Measurements from ENCODE around the gene CHD8. TPM values are rescaled to one million over a fixed set of nuclear protein-coding genes. Genes with fewer than 3 reads are reported as not detected.
"Not testable (repeated sequence)": the region's sequence is repeated elsewhere in the genome, so short reads cannot be mapped to it uniquely, and the experiment has no call there.

CHD8 gene
- total RNA-seq, 2 experiments from 2014 or later: 73.9 to 75.5 TPM

DNA sequence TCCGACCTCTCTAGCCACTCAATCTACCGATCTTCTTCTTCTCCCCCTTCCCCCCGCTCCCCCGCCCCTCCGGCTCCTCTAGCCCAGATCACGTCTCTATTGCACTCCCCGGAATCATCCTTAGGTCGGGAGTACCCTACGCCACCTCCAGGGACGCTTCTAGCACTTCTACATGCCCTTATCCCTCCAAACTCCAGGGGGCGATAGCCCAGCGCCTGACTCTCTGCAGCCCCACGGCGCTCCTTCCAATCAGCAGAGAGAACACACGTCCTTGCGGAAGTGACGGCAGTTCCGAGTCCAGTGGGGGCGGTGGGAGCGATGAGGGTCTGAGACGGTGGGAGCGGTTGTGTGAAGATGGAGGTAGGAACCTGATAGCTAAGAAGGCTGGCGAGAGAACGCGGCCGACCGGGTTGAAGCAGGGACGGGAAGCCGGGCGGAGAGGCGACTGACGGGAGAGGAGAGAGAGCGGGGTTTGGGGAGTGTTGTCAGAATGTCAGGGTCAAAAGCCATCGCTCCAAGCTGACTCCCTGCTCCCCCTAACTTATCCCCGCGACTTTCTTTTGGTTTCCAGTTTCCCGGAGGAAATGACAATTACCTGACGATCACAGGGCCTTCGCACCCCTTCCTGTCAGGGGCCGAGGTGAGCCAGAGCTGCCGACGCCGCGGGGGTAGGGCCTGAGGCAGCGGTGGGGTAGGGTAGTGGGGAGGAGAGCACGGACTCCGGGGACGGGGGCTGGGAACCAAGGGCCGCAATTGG is 21.2 kb upstream of the CHD8 start, which contains the start of the genes RAB2B and TOX4:
Gene RAB2B, minus strand, starts transcription at position 35 of the 757 bp plus-strand sequence. CDS start 87 bp downstream, outside the sequence.
Gene TOX4, plus strand, starts transcription at position 271 of the 757 bp plus-strand sequence. Its CDS starts 84 bp downstream, at position 355.
- H3K27me3 Mint-ChIP-seq (ENCODE audit: low read depth): no peaks in the 10 kb centered on the region
- intact Hi-C loops (cut with micrococcal nuclease): loop anchor here (1.0 kb wide), 10 partner anchors 21 to 488 kb away; partner anchors contain the start of genes CHD8, HNRNPC, METTL17 and METTL3
- CTCF ChIA-PET: interaction anchor here (0.5 to 4.0 kb wide), 21 partner anchors 10 to 373 kb away, joined by 3 to 21 read pairs (median 4); partner anchors contain the start of genes CHD8 and METTL3
- H3K36me3 Mint-ChIP-seq (ENCODE audit: low read depth): peaks cover 5% of the 10 kb centered on the region
- peaks cover 31% of the 10 kb centered on the region for H3K4me1 Mint-ChIP-seq (ENCODE audit: low read depth)
- peak; percentile 97 for DNase-seq
- H3K27ac Mint-ChIP-seq: peak within 1 kb of the TSS; percentile 98
- H3K4me3 Mint-ChIP-seq: peak within 1 kb of the TSS; percentile 100
- no peaks in the 10 kb centered on the region for H3K9me3 Mint-ChIP-seq

DNA sequence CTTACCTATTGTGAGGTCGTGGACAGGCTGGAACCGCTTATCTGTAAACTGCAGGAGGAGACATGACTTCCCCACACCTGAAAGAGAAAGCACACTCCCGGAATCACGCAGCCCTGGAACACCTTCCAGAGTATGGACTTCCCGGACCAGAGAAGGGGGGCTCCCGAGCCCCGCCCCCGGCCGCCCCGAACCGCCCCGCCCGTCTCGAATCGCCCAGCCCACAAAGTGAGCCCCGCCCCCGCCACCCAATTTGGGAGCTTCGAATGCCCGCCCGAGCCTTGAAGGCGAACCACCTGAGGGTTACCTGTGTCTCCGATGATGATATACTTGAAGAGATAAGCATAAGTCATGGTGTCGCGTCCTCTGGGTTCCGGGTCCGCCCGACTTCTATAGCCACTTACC is 20.6 kb upstream of the CHD8 start:
- Mint-ChIP-seq H3K9me3 (no peaks in the 10 kb centered on the region), H3K4me3 (peak overlapping the region; percentile 100), H3K4me1 (ENCODE audit: low read depth) (peaks cover 31% of the 10 kb centered on the region), H3K27me3 (ENCODE audit: low read depth) (no peaks in the 10 kb centered on the region), H3K36me3 (ENCODE audit: low read depth) (peaks cover 5% of the 10 kb centered on the region), H3K27ac (peak overlapping the region; percentile 98)
- intact Hi-C loops (cut with micrococcal nuclease): loop anchor here (1.0 kb wide), 1 partner anchor 487 kb away; the partner anchor contains the start of gene METTL17
- no peak for DNase-seq
- CTCF ChIA-PET: interaction anchor here (0.5 to 4.0 kb wide), 14 partner anchors 10 to 267 kb away, joined by 3 to 21 read pairs (median 4); partner anchors contain the start of genes CHD8 and METTL3

DNA sequence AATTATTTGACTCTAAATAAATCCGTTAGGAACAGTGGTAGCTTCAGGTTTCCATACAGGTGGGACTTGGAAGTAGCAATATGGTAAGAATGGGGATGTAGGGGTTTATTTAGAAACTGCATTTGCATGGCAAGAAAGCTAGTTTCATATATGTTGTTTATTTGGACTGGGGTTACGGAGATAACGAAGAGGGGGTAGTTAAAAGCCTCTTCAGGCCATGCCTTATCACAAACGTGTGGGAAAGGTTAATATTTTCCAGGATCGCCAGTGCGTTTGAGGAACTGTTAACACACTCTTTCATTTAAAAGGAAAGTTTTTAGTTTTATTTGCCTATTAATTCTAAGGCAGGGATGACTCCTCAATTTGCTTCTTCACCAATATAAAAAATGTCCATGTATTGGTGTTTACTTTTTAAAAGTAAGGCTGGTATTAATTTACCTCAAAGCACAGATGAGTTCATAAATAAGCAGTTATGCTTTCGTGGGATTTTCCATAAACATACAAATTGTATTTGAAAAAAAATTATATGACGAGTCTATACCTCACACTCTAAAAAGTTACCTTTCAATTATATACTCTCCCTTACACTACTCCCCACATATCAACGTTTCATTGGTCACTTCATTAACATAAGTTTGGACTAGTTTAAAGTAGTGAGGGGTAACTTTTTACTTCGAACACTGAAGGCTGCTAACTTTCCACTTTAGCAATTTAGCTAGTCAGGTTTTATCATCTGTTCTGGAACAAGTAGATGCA is 20.0 kb upstream of the CHD8 start:
- peaks cover 5% of the 10 kb centered on the region for H3K36me3 Mint-ChIP-seq (ENCODE audit: low read depth)
- peak overlapping the region; percentile 100 for H3K4me3 Mint-ChIP-seq
- no peaks in the 10 kb centered on the region for H3K9me3 Mint-ChIP-seq
- no peak for DNase-seq
- no peaks in the 10 kb centered on the region for H3K27me3 Mint-ChIP-seq (ENCODE audit: low read depth)
- intact Hi-C loops (cut with micrococcal nuclease): loop anchor here (1.0 kb wide), 1 partner anchor 487 kb away; the partner anchor contains the start of gene METTL17
- H3K4me1 Mint-ChIP-seq (ENCODE audit: low read depth): peaks cover 29% of the 10 kb centered on the region
- CTCF ChIA-PET: interaction anchor here (0.6 to 4.0 kb wide), 11 partner anchors 9 to 93 kb away, joined by 3 to 21 read pairs (median 5); partner anchors contain the start of genes CHD8 and METTL3
- H3K27ac Mint-ChIP-seq: peak overlapping the region; percentile 98

DNA sequence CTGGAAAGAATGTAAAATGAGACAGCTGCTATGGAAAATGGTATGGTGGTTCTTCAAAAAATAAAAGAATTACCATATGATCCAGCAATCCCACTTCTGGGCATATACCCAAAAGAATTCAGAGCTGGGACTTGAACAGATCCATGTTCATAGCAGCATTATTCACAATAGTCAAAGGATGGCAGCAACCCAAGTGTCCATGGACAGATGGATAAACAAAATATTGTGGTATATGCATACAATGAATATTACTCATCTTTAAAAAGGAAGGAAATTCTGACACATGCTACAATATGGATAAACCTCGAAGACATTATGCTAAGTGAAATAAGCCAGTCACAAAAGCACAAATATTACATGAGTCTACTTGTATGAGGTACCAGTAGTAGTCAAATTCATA is 11.7 kb upstream of the CHD8 start:
- no peaks in the 10 kb centered on the region for H3K9me3 Mint-ChIP-seq
- H3K4me3 Mint-ChIP-seq: no peak overlapping the region
- CTCF ChIA-PET: interaction anchor here (1.9 kb wide), 1 partner anchor 9 kb away, joined by 5 read pairs; the partner anchor contains the start of genes RAB2B and TOX4
- H3K27ac Mint-ChIP-seq: no peak overlapping the region
- intact Hi-C loops (cut with micrococcal nuclease): no loop called here
- H3K27me3 Mint-ChIP-seq (ENCODE audit: low read depth): no peaks in the 10 kb centered on the region
- H3K36me3 Mint-ChIP-seq (ENCODE audit: low read depth): peaks cover 8% of the 10 kb centered on the region
- peaks cover 2% of the 10 kb centered on the region for H3K4me1 Mint-ChIP-seq (ENCODE audit: low read depth)
- no peak for DNase-seq

DNA sequence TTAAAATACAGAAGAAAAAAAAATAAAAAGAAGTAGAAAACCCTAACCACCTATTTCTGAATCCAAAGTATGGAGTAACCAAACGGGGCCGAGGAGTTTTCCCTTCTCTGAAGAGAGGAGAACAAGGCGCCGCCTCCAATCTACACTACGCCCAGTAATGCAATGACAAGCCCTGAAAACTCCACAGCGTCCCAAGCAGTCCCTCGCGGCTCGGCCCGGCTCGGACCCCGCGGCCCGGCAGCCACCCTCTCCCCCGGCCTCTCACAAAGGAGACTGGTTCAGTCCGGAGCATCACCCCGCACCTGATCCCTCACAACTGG is 371 bp downstream of the CHD8 start:
- no peaks in the 10 kb centered on the region for H3K27me3 Mint-ChIP-seq (ENCODE audit: low read depth)

DNA sequence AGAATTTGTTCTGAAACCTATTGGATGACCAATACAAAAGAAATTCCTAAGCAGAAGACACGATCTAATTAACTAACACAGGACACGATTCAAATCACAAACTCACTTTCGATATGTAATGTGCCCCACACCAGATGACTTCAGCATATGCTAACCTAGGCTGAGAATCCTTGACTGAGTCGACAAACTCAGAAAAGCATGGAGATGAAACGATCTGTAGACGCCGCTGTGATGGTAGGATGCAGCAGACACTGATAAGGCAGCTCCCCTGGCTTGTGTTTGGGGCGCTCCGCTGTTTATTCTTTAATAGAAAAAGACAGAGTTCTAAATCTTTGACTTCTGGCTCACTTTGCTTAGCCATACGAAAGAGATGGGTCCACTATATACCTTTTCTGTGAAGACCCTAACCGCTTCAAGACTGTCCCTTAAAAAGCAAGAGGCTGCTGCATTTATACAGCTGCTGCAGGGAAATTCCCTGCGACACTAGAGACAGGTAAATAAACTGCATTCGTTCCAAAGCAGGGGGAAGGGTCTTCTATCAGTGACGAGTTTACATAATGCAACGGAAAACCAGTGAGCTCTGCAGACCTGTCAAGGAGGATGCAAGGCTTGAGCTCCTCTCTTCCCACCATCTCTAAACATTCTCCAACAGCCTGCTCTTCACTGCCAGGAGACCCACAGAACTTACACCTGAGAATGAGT is 929 bp downstream of the CHD8 start:
- Mint-ChIP-seq H3K27ac (peak overlapping the region; percentile 98), H3K36me3 (ENCODE audit: low read depth) (peaks cover 14% of the 10 kb centered on the region), H3K4me3 (peak overlapping the region; percentile 91), H3K9me3 (no peaks in the 10 kb centered on the region), H3K27me3 (ENCODE audit: low read depth) (no peaks in the 10 kb centered on the region), H3K4me1 (ENCODE audit: low read depth) (peaks cover 47% of the 10 kb centered on the region)
- CTCF ChIA-PET: interaction anchor here (0.6 to 4.1 kb wide), 11 partner anchors 11 to 102 kb away, joined by 3 to 16 read pairs (median 5); partner anchors contain the start of genes METTL3, RAB2B and SUPT16H
- peak; percentile 23 for DNase-seq
- intact Hi-C loops (cut with micrococcal nuclease): loop anchor here (5.0 to 10.0 kb wide), 3 partner anchors 770 to 1100 kb away; partner anchors contain the start of genes ANG and RNASE4

More for the DNA sequence above, 371 bp downstream of the CHD8 start:
- H3K36me3 Mint-ChIP-seq (ENCODE audit: low read depth): peaks cover 14% of the 10 kb centered on the region
- DNase-seq: no peak
- no peaks in the 10 kb centered on the region for H3K9me3 Mint-ChIP-seq
- CTCF ChIA-PET: interaction anchor here (0.6 to 4.1 kb wide), 19 partner anchors 10 to 195 kb away, joined by 3 to 16 read pairs (median 4); partner anchors contain the start of genes METTL3, RAB2B and SUPT16H
- peaks cover 41% of the 10 kb centered on the region for H3K4me1 Mint-ChIP-seq (ENCODE audit: low read depth)
- peak overlapping the region; percentile 91 for H3K4me3 Mint-ChIP-seq
- peak overlapping the region; percentile 98 for H3K27ac Mint-ChIP-seq
- intact Hi-C loops (cut with micrococcal nuclease): loop anchor here (5.0 to 10.0 kb wide), 3 partner anchors 771 to 1099 kb away; partner anchors contain the start of genes ANG and RNASE4

DNA sequence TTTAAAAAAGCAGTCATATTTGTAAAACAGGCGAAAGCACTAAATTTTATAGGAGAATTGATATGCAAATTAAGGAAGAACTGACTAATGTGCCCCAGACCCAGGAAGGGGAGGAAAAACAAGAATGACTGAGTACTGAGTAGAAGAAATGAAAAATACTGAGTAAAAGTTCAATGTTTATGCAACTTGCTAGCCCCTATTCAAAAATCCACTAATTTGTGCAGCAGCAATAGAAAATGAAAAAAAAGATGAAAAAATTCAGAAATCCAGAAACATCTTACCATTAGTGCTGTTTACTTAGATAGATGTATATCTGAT is 6.1 kb downstream of the CHD8 start:
- CTCF ChIA-PET: interaction anchor here (0.6 to 1.8 kb wide), 3 partner anchors 17 to 179 kb away, joined by 3 to 5 read pairs (median 3); no protein-coding TSS in a partner anchor
- Mint-ChIP-seq H3K9me3 (no peaks in the 10 kb centered on the region), H3K27ac (peak overlapping the region; percentile 85), H3K36me3 (ENCODE audit: low read depth) (peaks cover 18% of the 10 kb centered on the region), H3K4me1 (ENCODE audit: low read depth) (peaks cover 72% of the 10 kb centered on the region), H3K4me3 (no peak overlapping the region), H3K27me3 (ENCODE audit: low read depth) (no peaks in the 10 kb centered on the region)
- intact Hi-C loops (cut with micrococcal nuclease): loop anchor here (1.0 to 10.0 kb wide), 4 partner anchors 36 to 1105 kb away; partner anchors contain the start of genes ANG and RNASE4
- DNase-seq: no peak

DNA sequence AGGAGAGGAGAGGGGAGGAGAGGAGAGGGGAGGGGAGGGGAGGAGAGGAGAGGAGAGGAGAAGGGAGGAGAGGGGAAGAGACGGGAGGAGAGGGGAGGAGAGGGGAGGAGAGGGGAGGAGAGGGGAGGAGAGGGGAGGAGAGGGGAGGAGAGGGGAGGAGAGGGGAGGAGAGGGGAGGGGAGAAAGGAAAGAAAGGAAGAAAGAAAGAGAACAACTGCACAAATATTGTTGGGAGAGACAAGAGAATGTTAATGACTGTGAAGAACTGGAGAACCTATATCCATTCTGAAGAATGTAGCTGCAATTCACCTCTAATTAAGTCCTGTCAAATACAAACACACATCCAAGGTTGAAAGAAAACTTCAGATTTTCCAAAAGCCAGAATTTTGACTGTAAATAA is 13.3 kb downstream of the CHD8 start:
- H3K36me3 Mint-ChIP-seq (ENCODE audit: low read depth); H3K27ac Mint-ChIP-seq; H3K9me3 Mint-ChIP-seq; H3K27me3 Mint-ChIP-seq (ENCODE audit: low read depth); DNase-seq; intact Hi-C loops (cut with micrococcal nuclease); H3K4me3 Mint-ChIP-seq: not testable (repeated sequence)
- H3K4me1 Mint-ChIP-seq (ENCODE audit: low read depth): peaks cover 34% of the 10 kb centered on the region
- CTCF ChIA-PET: interaction anchor here (0.6 to 2.5 kb wide), 2 partner anchors 13 to 261 kb away, joined by 3 to 11 read pairs; partner anchors contain the start of gene CHD8

DNA sequence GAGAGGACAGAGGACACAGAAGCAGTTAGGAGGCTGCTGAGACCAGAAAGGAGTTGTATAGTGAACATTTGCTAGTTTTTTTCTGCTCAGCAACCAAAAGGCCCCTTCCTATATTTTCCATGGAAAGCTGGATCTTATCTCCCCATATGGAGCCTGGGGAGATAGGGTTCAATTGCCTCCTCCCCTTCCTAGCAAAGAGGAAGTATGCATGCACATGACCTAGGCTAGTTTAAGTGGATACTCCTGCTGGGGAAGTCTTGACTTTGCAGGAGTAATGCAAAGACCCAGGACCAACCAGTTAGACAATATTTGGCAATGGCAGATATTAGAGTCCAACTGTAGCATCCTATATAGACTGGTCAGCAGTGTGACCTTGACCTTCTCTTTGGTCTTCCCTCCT is 15.1 kb downstream of the CHD8 start:
- no peak for DNase-seq
- H3K27me3 Mint-ChIP-seq (ENCODE audit: low read depth): no peaks in the 10 kb centered on the region
- H3K4me3 Mint-ChIP-seq: no peak overlapping the region
- intact Hi-C loops (cut with micrococcal nuclease): no loop called here
- no peaks in the 10 kb centered on the region for H3K9me3 Mint-ChIP-seq
- H3K4me1 Mint-ChIP-seq (ENCODE audit: low read depth): peaks cover 33% of the 10 kb centered on the region
- peaks cover 7% of the 10 kb centered on the region for H3K36me3 Mint-ChIP-seq (ENCODE audit: low read depth)
- CTCF ChIA-PET: interaction anchor here (0.6 kb wide), 1 partner anchor 15 kb away, joined by 3 read pairs; the partner anchor contains the start of gene CHD8
- H3K27ac Mint-ChIP-seq: no peak overlapping the region

DNA sequence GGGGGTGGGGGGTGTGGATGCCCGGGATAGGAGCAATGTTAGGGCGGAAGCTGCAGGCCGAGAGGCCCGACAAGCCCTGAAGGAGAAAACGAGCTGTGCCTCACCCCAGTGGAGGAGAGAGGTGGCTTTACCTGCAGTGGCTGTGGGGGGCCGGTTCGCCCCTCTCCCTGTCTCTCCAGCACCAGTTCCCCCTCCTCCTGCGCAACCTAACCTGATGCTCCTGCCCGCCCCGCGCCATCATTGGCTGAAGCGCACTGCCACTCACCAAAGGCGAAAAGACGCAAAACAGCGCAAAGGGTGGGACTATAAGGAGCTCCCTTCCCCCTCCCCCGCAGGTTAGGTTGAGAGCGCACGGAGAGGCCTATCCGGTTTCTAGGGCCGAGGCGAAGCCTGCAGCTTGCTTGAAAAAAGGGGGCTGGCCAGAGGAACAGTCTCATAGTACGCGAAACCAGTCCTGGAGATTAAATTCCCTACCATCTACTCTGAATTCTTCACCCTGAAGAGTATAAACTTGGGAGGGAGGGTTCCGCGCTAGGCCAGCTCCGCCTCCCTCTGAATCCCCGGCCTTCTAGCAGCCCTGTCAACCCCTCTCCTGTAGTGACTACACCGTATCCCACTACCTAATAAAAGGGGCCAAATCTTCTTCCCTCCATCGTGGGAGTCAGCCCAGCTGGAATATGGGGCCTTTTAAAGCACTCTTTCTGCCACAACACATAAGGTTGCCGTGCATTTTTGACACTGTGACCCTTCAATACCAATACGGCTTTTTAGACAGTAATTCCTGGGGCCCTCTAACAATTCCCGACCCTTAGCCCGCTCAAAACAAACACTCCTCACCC is 18.6 kb downstream of the CHD8 start:
- H3K4me3 Mint-ChIP-seq: peak overlapping the region; percentile 84
- CTCF ChIA-PET: interaction anchor here (0.6 to 2.4 kb wide), 11 partner anchors 9 to 163 kb away, joined by 3 to 13 read pairs (median 3); partner anchors contain the start of genes CHD8, RAB2B and TOX4
- intact Hi-C loops (cut with micrococcal nuclease): loop anchor here (1.0 kb wide), 7 partner anchors 19 to 168 kb away; partner anchors contain the start of genes CHD8, HNRNPC, METTL3 and SUPT16H
- peak; percentile 100 for DNase-seq
- no peaks in the 10 kb centered on the region for H3K9me3 Mint-ChIP-seq
- H3K27ac Mint-ChIP-seq: peak overlapping the region; percentile 90
- H3K4me1 Mint-ChIP-seq (ENCODE audit: low read depth): peaks cover 52% of the 10 kb centered on the region
- peaks cover 10% of the 10 kb centered on the region for H3K36me3 Mint-ChIP-seq (ENCODE audit: low read depth)
- H3K27me3 Mint-ChIP-seq (ENCODE audit: low read depth): no peaks in the 10 kb centered on the region
